H9 (cell line): ENCODE data around the gene COPS9. TPM values are rescaled to one million over a fixed set of nuclear protein-coding genes. Genes with fewer than 3 reads are reported as not detected.

Source experiments
- DNase-seq: peaks from one replicate; pipeline ENCODE4 v3.0.0-alpha.2; 2017
- H2AFZ ChIP-seq: one replicate; pipeline ENCODE4 v1.6.1; 2013; ENCODE audit warnings: mild to moderate bottlenecking, low read length, control low read depth, moderate library complexity
- H2AK5ac ChIP-seq: 2 replicates; pipeline ENCODE4 v1.6.1; 2013; ENCODE audit warnings: low read length, control low read depth, mixed read lengths; ENCODE audit not compliant: insufficient read length
- H2BK120ac ChIP-seq: one replicate; pipeline ENCODE4 v1.6.1; 2013; ENCODE audit warnings: low read depth, mild to moderate bottlenecking, low read length, control low read depth, inconsistent platforms; ENCODE audit not compliant: poor library complexity, severe bottlenecking
- H2BK12ac ChIP-seq: 2 replicates; pipeline ENCODE4 v1.6.1; 2013; ENCODE audit warnings: low read length, control low read depth, mixed read lengths, low read depth; ENCODE audit not compliant: insufficient read length
- H2BK15ac ChIP-seq: 2 replicates; pipeline ENCODE4 v1.6.1; 2013; ENCODE audit warnings: low read depth, low read length, control low read depth
- H2BK20ac ChIP-seq: one replicate; pipeline ENCODE4 v1.6.1; 2013; ENCODE audit warnings: low read depth, mild to moderate bottlenecking, low read length, control low read depth, inconsistent platforms; ENCODE audit not compliant: poor library complexity, severe bottlenecking
- H2BK5ac ChIP-seq: 2 replicates; pipeline ENCODE4 v1.6.1; 2013; ENCODE audit warnings: low read length, control low read depth, mixed read lengths; ENCODE audit not compliant: insufficient read length
- H3K14ac ChIP-seq: 2 replicates; pipeline ENCODE4 v1.6.1; 2013; ENCODE audit warnings: low read length, control low read depth; ENCODE audit not compliant: insufficient read depth
- H3K18ac ChIP-seq: 2 replicates; pipeline ENCODE4 v1.6.1; 2013; ENCODE audit warnings: low read depth, mild to moderate bottlenecking, mixed read lengths, low read length, control low read depth; ENCODE audit not compliant: insufficient read length
- H3K23ac ChIP-seq: 2 replicates; pipeline ENCODE4 v1.6.1; 2013; ENCODE audit warnings: low read length, control low read depth, mixed read lengths, low read depth; ENCODE audit not compliant: insufficient read length
- H3K23me2 ChIP-seq: 2 replicates; pipeline ENCODE4 v1.6.1; 2013; ENCODE audit warnings: low read depth, mild to moderate bottlenecking, mixed read lengths, low read length, control low read depth; ENCODE audit not compliant: insufficient read length, poor library complexity, severe bottlenecking
- H3K27ac ChIP-seq: 2 replicates; pipeline ENCODE4 v1.5.1; 2013; ENCODE audit warnings: low read length, control low read depth, mixed read lengths, low read depth; ENCODE audit not compliant: insufficient read length
- H3K27me3 ChIP-seq: 2 replicates; pipeline ENCODE4 v1.6.1; 2013; ENCODE audit warnings: low read length, control low read depth, inconsistent platforms; ENCODE audit not compliant: insufficient read depth
- H3K4ac ChIP-seq: 2 replicates; pipeline ENCODE4 v1.6.1; 2013; ENCODE audit warnings: low read depth, mild to moderate bottlenecking, control low read depth, inconsistent platforms, low read length, moderate library complexity
- H3K4me1 ChIP-seq: 2 replicates; pipeline ENCODE4 v1.6.1; 2013; ENCODE audit warnings: low read length, control low read depth, inconsistent platforms; ENCODE audit not compliant: insufficient read depth
- H3K4me2 ChIP-seq: 2 replicates; pipeline ENCODE4 v1.6.1; 2013; ENCODE audit warnings: low read length, control low read depth, mixed read lengths; ENCODE audit not compliant: insufficient read length, insufficient read depth
- H3K56ac ChIP-seq: 2 replicates; pipeline ENCODE4 v1.6.1; 2013; ENCODE audit warnings: low read depth, mild to moderate bottlenecking, mixed read lengths, low read length, control low read depth; ENCODE audit not compliant: insufficient read length
- H3K79me1 ChIP-seq: 2 replicates; pipeline ENCODE4 v1.6.1; 2013; ENCODE audit warnings: low read depth, mild to moderate bottlenecking, moderate library complexity, low read length, control low read depth, inconsistent platforms; ENCODE audit not compliant: insufficient read depth, poor library complexity, severe bottlenecking
- H3K79me2 ChIP-seq: 2 replicates; pipeline ENCODE4 v1.6.1; 2013; ENCODE audit warnings: low read length, control low read depth, inconsistent platforms; ENCODE audit not compliant: insufficient read depth
- H3K9ac ChIP-seq: 2 replicates; pipeline ENCODE4 v1.6.1; 2013; ENCODE audit warnings: low read length, control low read depth, mixed read lengths; ENCODE audit not compliant: insufficient read length; ENCODE audit errors: extremely low read depth
- H3K9me3 ChIP-seq: one replicate; pipeline ENCODE4 v1.6.1; 2013; ENCODE audit warnings: low read depth, low read length, inconsistent platforms; ENCODE audit not compliant: control insufficient read depth
- H3T11ph ChIP-seq: one replicate; pipeline ENCODE4 v1.6.1; 2013; ENCODE audit warnings: mild to moderate bottlenecking, low read length, control low read depth, inconsistent platforms
- H4K20me1 ChIP-seq: one replicate; pipeline ENCODE4 v1.6.1; 2013; ENCODE audit not compliant: control insufficient read depth, insufficient read length, insufficient read depth
- H4K5ac ChIP-seq: 2 replicates; pipeline ENCODE4 v1.6.1; 2013; ENCODE audit warnings: low read depth, mild to moderate bottlenecking, mixed read lengths, low read length, control low read depth; ENCODE audit not compliant: insufficient read length
- H4K8ac ChIP-seq: replicated peaks from 2 replicates; pipeline ENCODE4 v1.6.1; 2013; ENCODE audit warnings: low read length, control low read depth, mixed read lengths, low read depth; ENCODE audit not compliant: insufficient read length
- H4K91ac ChIP-seq: 2 replicates; pipeline ENCODE4 v1.6.1; 2013; ENCODE audit warnings: low read depth, mild to moderate bottlenecking, moderate library complexity, mixed read lengths, low read length, control low read depth; ENCODE audit not compliant: insufficient read length
- H3K27ac Mint-ChIP-seq, 3 experiments: 2 replicates in 2 of 3; 3 replicates in 1 of 3; pipeline ENCODE4 v1.8.0; 2020 to 2021; ENCODE audit warnings: mixed read lengths in 3 of 3, mild to moderate bottlenecking in 1 of 3, moderate library complexity in 1 of 3
- H3K27me3 Mint-ChIP-seq: 2 replicates; pipeline ENCODE4 v1.8.0; 2021; ENCODE audit warnings: low read depth, mild to moderate bottlenecking, moderate library complexity, mixed read lengths
- H3K36me3 Mint-ChIP-seq, 3 experiments: 2 replicates in 2 of 3; 3 replicates in 1 of 3; pipeline ENCODE4 v1.8.0; 2020 to 2021; ENCODE audit warnings: low read depth in 3 of 3, mixed read lengths in 3 of 3; ENCODE audit not compliant: insufficient read depth in 1 of 3
- H3K4me1 Mint-ChIP-seq, 2 experiments: 2 replicates each; pipeline ENCODE4 v1.8.0; 2020; ENCODE audit warnings: mixed read lengths in 2 of 2
- H3K4me3 Mint-ChIP-seq, 2 experiments: 2 replicates in 1 of 2; 3 replicates in 1 of 2; pipeline ENCODE4 v1.8.0; 2020 to 2021; ENCODE audit warnings: mild to moderate bottlenecking in 2 of 2, mixed read lengths in 2 of 2, moderate library complexity in 1 of 2
- H3K9me3 Mint-ChIP-seq, 2 experiments: 2 replicates in 1 of 2; 3 replicates in 1 of 2; pipeline ENCODE4 v1.8.0; 2020; ENCODE audit warnings: mild to moderate bottlenecking in 2 of 2, mixed read lengths in 2 of 2, moderate library complexity in 1 of 2
- CTCF ChIP-seq: fragments of 200-600 bp; sonication (generic); conservative IDR thresholded peaks from 3 replicates; pipeline ENCODE4 v1.8.0; 2021; ENCODE audit warnings: antibody characterized with exemption, mild to moderate bottlenecking
- WGBS: extraction: QIAGEN DNeasy Blood & Tissue Kit; methylation state at CpG from one replicate; pipeline ENCODE4 v1.1.7; 2013; ENCODE audit warnings: missing lambda C conversion rate, low lambda C conversion rate, mixed read lengths; ENCODE audit not compliant: insufficient read length; ENCODE audit errors: extremely low coverage; 5-methylcytosine and 5-hydroxymethylcytosine counted together
- total RNA-seq: library from RNA; stranded (reverse); gene quantifications from 2 replicates; pipeline ENCODE4 v1.2.1, GENCODE V29; 2021

COPS9 gene
- total RNA-seq, 1 experiment from 2014 or later = 142 TPM

GRCh38 chr2:240146627-240147278, 10.6 kb upstream of the COPS9 start:
- H2AK5ac ChIP-seq = no peak overlapping the region

More at GRCh38 chr2:240146627-240147278, 10.6 kb upstream of the COPS9 start:
- peaks cover 0 to 4% (median 0%) of the 10 kb centered on the region in 3 experiments; a peak in 2 of 7 replicates for H3K36me3 Mint-ChIP-seq
- Histone ChIP-seq H3K9me3 (no peaks in the 10 kb centered on the region), H4K91ac (no peak overlapping the region), H3T11ph (no peak overlapping the region), H2BK15ac (no peak overlapping the region), H3K4me2 (no peak overlapping the region), H3K23ac (no peak overlapping the region), H3K4ac (no peak overlapping the region), H3K79me2 (no peaks in the 10 kb centered on the region), H3K27ac (no peak overlapping the region), H3K4me1 (no peaks in the 10 kb centered on the region), H4K20me1 (no peaks in the 10 kb centered on the region), H2BK20ac (no peak overlapping the region), H3K27me3 (no peaks in the 10 kb centered on the region), H2BK120ac (no peak overlapping the region), H3K18ac (no peak overlapping the region), H4K5ac (no peak overlapping the region), H4K8ac (no peak overlapping the region), H2AFZ (no peak overlapping the region), H3K9ac (no peak overlapping the region), H2BK5ac (no peak overlapping the region), H3K14ac (no peak overlapping the region), H3K23me2 (no peaks in the 10 kb centered on the region), H3K56ac (no peak overlapping the region), H3K79me1 (no peaks in the 10 kb centered on the region), H2BK12ac (no peak overlapping the region)
- H3K27me3 Mint-ChIP-seq = peaks cover 18% of the 10 kb centered on the region
- WGBS = no CpG with 5 or more reads among the region's 12 CpGs
- no peak overlapping the region; a peak in 2 of 5 replicates for H3K4me3 Mint-ChIP-seq
- no peaks in the 10 kb centered on the region; a peak in 2 of 4 replicates for H3K4me1 Mint-ChIP-seq
- TF ChIP-seq CTCF = no peak
- H3K9me3 Mint-ChIP-seq = peaks cover 8 to 11% of the 10 kb centered on the region in 2 experiments; a peak in 4 of 5 replicates
- no peak overlapping the region; a peak in 2 of 7 replicates for H3K27ac Mint-ChIP-seq
- no peak for DNase-seq
